Ishikawa (cell line): Measurements from ENCODE around the gene RMP24.

Source experiments
- EGR1 ChIP-seq: IDR thresholded peaks from 2 replicates; pipeline ENCODE4 v1.6.1; 2012
- EP300 ChIP-seq: IDR thresholded peaks from 2 replicates; pipeline ENCODE4 v1.6.1; 2012; ENCODE audit warnings: borderline replicate concordance
- TAF1 ChIP-seq: IDR thresholded peaks from 2 replicates; pipeline ENCODE4 v1.6.1; 2012; ENCODE audit warnings: low read depth, mild to moderate bottlenecking
- TCF12 ChIP-seq: IDR thresholded peaks from 2 replicates; pipeline ENCODE4 v1.6.1; 2012; ENCODE audit warnings: low read depth
- TEAD4 ChIP-seq: IDR thresholded peaks from 2 replicates; pipeline ENCODE4 v1.6.1; 2012
- YY1 ChIP-seq: IDR thresholded peaks from 2 replicates; pipeline ENCODE4 v1.6.1; 2012; ENCODE audit warnings: low read depth

DNA sequence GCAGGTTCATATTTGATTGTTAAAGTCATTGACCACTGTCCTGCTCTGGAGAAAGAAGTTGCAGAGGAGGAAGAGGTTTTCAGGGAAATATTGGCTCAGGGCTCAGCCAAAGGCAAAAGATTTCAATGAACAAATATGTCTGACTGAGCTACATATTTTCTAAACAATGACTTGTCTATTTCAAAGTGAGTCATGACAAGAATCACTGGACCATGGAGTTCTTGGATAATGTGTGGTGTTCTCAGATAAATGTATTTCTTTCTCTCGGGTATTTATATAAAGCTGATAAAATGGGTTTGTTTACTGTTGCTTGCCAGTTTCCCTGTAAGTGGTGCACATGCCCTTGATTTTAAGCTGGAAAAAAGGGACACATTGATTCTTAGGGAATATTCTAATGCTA is 34.3 kb upstream of the RMP24 start:
- no peak for TF ChIP-seq TAF1
- TF ChIP-seq EP300, result 0 out of 2 replicates have a peak, but pooled peaks have one; percentile 9
- no peak for TF ChIP-seq EGR1
- TF ChIP-seq YY1, result peak; percentile 24; the same call in 1 of the 2 replicates
- no peak for TF ChIP-seq TEAD4
- no peak for TF ChIP-seq TCF12
